HCT116 (cell line): Measurements from ENCODE around the gene AGPAT3.

Experiments used
- ELF1 ChIP-seq: IDR thresholded peaks from 2 replicates; pipeline ENCODE4 v1.6.1; 2012; ENCODE audit warnings: low read depth, borderline replicate concordance
- EZH2phosphoT487 ChIP-seq: fragments of 200-600 bp; IDR thresholded peaks from 2 replicates; pipeline ENCODE4 v1.6.1; 2018; ENCODE audit warnings: antibody characterized with exemption, borderline replicate concordance
- JUND ChIP-seq: IDR thresholded peaks from 2 replicates; pipeline ENCODE4 v1.6.1; 2012
- TF ChIP-seq, protein P1 (sequence below): IDR thresholded peaks from 2 replicates; pipeline ENCODE4 v1.6.1; 2012; ENCODE audit warnings: low read depth
- TF ChIP-seq, protein P2 (sequence below), 3 experiments: fragments of 200-600 bp in 1 of 3; sonication (generic) in 1 of 3; IDR thresholded peaks in 2 of 3; conservative IDR thresholded peaks in 1 of 3; 2 replicates each; pipeline ENCODE4 v1.5.1; 2012 to 2017; ENCODE audit warnings: low read depth in 2 of 3, low read length in 2 of 3, antibody characterized with exemption in 1 of 3, borderline replicate concordance in 1 of 3, control low read depth in 1 of 3, mild to moderate bottlenecking in 1 of 3, mixed read lengths in 1 of 3, mixed run types in 1 of 3, moderate library complexity in 1 of 3; ENCODE audit not compliant: insufficient read depth in 1 of 3

GRCh38 chr21:44005593-44005992 lies 140.6 kb downstream of the AGPAT3 start:
- TF ChIP-seq, protein P1, sequence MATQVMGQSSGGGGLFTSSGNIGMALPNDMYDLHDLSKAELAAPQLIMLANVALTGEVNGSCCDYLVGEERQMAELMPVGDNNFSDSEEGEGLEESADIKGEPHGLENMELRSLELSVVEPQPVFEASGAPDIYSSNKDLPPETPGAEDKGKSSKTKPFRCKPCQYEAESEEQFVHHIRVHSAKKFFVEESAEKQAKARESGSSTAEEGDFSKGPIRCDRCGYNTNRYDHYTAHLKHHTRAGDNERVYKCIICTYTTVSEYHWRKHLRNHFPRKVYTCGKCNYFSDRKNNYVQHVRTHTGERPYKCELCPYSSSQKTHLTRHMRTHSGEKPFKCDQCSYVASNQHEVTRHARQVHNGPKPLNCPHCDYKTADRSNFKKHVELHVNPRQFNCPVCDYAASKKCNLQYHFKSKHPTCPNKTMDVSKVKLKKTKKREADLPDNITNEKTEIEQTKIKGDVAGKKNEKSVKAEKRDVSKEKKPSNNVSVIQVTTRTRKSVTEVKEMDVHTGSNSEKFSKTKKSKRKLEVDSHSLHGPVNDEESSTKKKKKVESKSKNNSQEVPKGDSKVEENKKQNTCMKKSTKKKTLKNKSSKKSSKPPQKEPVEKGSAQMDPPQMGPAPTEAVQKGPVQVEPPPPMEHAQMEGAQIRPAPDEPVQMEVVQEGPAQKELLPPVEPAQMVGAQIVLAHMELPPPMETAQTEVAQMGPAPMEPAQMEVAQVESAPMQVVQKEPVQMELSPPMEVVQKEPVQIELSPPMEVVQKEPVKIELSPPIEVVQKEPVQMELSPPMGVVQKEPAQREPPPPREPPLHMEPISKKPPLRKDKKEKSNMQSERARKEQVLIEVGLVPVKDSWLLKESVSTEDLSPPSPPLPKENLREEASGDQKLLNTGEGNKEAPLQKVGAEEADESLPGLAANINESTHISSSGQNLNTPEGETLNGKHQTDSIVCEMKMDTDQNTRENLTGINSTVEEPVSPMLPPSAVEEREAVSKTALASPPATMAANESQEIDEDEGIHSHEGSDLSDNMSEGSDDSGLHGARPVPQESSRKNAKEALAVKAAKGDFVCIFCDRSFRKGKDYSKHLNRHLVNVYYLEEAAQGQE = no peak
- TF ChIP-seq JUND = no peak
- TF ChIP-seq, protein P2, sequence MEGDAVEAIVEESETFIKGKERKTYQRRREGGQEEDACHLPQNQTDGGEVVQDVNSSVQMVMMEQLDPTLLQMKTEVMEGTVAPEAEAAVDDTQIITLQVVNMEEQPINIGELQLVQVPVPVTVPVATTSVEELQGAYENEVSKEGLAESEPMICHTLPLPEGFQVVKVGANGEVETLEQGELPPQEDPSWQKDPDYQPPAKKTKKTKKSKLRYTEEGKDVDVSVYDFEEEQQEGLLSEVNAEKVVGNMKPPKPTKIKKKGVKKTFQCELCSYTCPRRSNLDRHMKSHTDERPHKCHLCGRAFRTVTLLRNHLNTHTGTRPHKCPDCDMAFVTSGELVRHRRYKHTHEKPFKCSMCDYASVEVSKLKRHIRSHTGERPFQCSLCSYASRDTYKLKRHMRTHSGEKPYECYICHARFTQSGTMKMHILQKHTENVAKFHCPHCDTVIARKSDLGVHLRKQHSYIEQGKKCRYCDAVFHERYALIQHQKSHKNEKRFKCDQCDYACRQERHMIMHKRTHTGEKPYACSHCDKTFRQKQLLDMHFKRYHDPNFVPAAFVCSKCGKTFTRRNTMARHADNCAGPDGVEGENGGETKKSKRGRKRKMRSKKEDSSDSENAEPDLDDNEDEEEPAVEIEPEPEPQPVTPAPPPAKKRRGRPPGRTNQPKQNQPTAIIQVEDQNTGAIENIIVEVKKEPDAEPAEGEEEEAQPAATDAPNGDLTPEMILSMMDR (IDR thresholded peaks at IDR 0.05 in 2 of 3, conservative IDR thresholded peaks at IDR 0.05 in 1 of 3; ENCODE audit: borderline replicate concordance in 1 of 3, insufficient read depth in 1 of 3, low read depth in 2 of 3, low read length in 2 of 3) = no peak
- no peak for TF ChIP-seq ELF1
- TF ChIP-seq EZH2phosphoT487 = no peak
